ENCODE measurements around the gene ZNF571.

ZNF571 gene

GRCh38 chr19:37594304-37594981, at the start of gene ZNF571, which contains the start of gene ZNF540:
ZNF571 (minus strand) TSS chr19:37594792; CDS start chr19:37586676, 8,116 bp downstream.
ZNF540 (plus strand) TSS chr19:37594876; CDS start chr19:37598448, 3,572 bp downstream.
- peak; percentile 86 for DNase-seq (ENCODE audit: low read depth)

DNA sequence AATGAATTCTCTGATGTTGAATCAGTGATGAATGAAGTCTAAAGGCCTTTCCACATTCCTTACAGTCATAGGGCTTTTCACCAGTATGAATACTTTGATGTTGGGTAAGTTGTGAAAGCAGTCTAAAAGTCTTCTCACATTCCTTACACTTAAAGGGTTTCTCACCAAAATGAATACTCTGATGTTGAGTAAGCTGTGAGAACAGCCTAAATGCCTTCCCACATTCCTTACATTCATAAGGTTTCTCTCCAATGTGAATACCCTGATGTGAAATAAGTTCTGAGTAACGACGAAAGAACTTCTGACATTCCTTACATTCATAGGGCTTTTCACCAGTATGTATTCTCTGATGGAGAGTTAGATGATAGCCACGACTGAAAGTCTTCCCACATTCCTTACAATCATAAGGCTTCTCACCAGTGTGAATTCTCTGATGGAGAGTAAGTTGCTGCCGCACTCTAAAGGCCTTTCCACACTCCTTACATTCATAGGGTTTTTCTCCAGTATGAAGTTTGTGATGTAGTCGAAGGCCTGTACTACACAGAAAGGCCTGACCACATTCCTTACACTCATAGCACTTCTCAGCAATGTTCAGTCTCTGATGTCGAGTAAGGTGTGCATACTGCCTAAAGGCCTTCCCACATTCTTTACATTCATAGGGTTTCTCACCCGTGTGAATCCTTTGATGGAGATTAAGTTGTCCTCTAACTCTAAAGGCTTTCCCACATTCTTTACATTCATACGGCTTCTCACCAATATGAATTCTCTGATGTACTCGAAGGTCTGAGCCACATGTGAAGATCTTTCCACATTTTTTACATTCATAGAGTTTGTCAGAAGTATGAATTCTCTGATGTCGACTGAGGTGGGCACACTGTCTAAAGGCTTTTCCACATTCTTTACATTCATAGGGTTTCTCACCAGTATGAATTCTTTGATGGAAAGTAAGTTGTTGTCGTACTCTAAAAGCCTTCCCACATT, 40.8 kb upstream of the ZNF571 start:
- DNase-seq (ENCODE audit: low read depth): no peak

DNA sequence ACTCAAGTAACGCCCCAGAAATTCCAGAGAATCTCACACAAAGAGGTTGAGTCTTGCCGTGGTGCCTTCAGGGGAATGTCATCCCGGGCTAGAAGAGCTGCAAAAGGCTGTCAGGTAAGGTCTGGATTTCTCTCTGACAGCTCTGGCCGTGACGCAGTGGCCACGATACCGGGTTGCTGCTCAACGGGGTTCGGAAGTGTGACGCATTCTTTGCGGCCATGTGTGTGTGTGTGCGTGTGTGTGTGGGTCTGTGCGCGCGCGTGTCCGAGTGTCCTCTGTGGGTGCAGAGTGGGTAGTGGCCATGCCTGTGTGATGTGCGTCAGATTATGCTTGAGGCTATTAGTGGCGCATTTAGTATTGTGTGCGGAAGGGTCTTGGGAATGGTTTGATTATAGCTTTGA, 390 bp upstream of the ZNF571 start:
- DNase-seq (ENCODE audit: low read depth): peak; percentile 31

- DNase-seq (ENCODE audit: low read depth): no peak
These were observed 642 bp downstream of the ZNF571 start for GRCh38 chr19:37593996-37594303.

GRCh38 chr19:37583340-37583739, 11.3 kb downstream of the ZNF571 start:
- DNase-seq (ENCODE audit: low read depth): no peak

DNA sequence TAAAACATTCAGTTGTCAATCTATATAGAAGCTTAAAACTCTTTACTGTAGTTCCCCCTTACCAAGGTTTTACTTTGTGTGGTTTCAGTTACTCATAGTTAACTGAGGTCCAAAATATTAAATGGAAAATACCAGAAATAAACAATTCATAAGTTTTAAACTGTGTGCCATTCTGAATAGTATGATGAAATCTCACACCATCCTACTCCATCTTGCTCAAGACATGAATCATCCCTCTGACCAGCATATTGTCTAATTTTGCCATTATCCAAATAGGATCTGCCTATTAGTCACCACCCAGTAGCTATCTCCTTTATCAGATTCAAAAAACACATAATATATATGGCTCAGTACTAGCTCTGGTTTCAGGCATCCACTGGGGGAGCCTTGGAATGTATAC, 22.4 kb downstream of the ZNF571 start:
- DNase-seq (ENCODE audit: low read depth): no peak

GRCh38 chr19:37565370-37565669, 29.3 kb downstream of the ZNF571 start:
- DNase-seq (ENCODE audit: low read depth): no peak

- DNase-seq (ENCODE audit: low read depth): no peak
These were observed 29.8 kb downstream of the ZNF571 start for GRCh38 chr19:37564624-37565369.

DNA sequence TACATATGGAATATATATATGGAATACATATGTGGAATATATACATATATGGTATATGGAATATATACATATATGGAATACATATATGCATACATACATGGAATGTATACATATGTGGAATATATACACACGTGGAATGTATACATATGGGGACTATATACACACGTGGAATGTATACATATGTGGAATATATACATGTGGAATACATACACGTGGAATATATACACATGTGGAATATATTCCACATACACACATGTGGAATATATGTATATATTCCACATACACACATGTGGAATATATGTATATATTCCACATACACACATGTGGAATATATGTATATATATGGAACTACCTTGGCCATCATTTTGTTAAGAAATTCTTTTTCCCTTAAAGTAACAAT, 31.1 kb downstream of the ZNF571 start:
- DNase-seq (ENCODE audit: low read depth): no peak

DNA sequence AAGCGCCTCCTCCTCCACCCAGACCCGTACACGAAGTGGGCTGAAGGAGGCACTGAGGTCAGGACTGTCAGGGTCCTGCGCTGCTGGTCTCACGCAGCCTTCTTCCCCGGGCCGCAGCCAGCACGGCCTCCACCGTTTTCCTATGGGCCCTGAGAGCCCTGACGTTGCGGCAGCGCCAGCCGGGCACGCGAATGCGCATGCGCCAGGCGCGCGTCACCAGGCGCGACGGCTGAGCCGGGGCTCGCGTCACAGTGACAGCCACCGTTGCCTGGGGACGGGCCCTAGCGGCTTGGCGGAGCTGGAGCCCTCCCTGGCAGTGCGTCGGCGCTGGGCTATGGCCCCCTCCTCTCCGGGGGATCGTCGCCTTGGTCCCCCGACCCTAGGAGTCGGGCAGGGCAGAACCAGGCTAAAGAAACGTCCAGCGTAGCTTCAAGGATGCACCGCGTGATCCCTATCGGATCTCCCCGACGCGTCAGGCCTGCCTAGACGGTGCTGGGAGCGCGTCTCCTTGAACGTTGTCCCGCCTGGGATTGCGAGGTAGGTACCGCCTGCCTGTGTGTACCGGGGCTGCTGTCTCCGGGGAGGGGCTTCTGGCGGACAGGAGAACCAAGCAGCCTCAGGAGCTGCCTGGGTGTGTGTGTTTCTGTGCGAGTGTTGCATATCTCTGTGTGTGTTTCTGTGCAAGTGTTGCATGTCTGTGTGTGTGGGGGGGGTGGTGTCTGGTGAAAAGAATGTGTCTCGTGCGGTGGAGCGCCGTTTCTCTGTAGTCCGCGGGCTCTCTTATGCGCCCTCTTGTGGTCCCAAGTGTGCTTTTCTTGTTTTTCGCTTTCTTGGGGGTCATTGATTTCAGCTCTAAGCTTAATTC, 43.2 kb downstream of the ZNF571 start:
- peak; percentile 7 for DNase-seq (ENCODE audit: low read depth)

DNA sequence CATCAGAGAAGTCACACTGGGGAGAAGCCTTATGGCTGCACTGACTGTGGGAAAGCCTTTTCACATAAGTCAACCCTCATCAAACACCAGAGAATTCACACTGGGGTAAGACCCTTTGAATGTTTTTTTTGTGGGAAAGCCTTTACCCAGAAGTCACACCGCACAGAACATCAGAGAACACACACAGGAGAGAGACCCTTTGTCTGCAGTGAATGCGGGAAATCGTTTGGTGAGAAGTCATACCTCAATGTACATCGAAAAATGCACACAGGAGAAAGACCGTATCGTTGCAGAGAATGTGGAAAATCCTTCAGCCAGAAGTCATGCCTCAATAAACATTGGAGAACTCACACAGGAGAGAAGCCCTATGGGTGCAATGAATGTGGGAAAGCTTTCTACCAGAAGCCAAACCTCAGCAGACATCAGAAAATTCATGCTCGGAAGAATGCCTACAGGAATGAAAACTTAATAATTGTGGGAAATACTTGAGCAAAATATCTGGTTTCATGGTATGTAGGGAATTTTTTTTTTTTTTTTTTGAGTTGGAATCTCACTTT, 57.1 kb downstream of the ZNF571 start:
- no peak for DNase-seq (ENCODE audit: low read depth)

- DNase-seq (ENCODE audit: low read depth): no peak
These were observed 74.7 kb downstream of the ZNF571 start for GRCh38 chr19:37519890-37520289.

Measured in activated T-cell treated with anti-CD3 and anti-CD28 coated beads for 1 hour (primary cell).